Renal cortical epithelial cell (primary cell): ENCODE measurements around the gene PKMYT1. TPM values are rescaled to one million over a fixed set of nuclear protein-coding genes. Genes with fewer than 3 reads are reported as not detected.

Experiments
- DNase-seq: peaks from one replicate; pipeline ENCODE4 v3.0.0-alpha.2; 2011; ENCODE audit warnings: low read depth
- total RNA-seq: library from RNA; depleted of rRNA; stranded (reverse); fragments of >200 nt; gene quantifications from 2 replicates; pipeline ENCODE4 v1.2.3, GENCODE V29; 2014

The PKMYT1 gene
- total RNA-seq, 1 donor from 2014 or later: 0.55 TPM

GRCh38 chr16:2973605-2974318 lies 6.5 kb downstream of the PKMYT1 start:
- DNase-seq: no peak

GRCh38 chr16:2973093-2973492 lies 7.2 kb downstream of the PKMYT1 start:
- no peak for DNase-seq

GRCh38 chr16:2971985-2972784 lies 8.1 kb downstream of the PKMYT1 start:
- no peak for DNase-seq

DNA sequence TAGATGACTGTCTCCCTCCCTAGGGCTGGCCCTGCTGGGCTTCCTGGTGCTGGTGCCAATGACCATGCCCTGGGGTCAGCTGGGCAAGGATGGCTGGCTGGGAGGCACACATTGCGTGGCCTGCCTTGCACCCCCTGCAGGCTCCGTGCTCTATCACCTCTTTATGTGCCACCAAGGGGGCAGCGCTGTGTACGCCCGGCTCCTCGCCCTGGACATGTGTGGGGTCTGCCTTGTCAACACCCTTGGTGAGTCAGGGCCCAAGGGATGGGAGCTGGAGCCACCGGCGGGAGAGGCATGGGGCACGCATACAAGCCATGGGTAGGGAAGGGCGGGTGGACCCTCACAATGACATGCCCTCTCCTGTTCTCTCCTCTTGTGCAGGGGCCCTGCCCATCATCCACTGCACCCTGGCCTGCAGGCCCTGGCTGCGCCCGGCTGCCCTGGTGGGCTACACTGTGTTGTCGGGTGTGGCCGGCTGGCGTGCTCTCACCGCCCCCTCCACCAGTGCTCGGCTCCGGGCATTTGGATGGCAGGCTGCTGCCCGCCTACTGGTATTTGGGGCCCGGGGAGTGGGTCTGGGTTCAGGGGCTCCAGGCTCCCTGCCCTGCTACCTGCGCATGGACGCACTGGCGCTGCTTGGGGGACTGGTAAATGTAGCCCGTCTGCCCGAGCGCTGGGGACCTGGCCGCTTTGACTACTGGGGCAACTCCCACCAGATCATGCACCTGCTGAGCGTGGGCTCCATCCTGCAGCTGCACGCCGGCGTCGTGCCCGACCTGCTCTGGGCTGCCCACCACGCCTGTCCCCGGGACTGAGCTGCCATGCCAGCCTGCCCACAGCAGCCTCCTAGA lies 8.9 kb downstream of the PKMYT1 start:
- DNase-seq: no peak

DNA sequence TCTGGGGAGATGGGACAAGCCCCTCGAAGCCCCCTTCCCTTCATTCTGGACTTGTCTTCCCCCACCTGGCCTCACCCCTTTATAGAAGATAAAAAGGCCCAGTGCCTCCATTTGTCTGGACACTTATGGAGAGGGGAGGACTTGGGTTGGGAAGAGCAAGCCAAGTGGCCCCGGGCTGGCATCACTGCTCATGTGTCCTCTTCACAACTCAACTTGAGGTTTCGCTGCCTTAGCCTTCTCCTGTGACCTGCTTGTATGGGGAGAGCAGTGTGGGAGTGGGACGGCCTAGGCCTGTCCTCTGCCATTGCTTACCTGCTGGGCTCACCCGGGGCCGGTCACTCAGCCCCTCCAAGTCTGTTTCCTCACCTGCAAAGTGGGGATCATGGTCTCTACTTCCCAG lies 9.7 kb downstream of the PKMYT1 start:
- no peak for DNase-seq

DNA sequence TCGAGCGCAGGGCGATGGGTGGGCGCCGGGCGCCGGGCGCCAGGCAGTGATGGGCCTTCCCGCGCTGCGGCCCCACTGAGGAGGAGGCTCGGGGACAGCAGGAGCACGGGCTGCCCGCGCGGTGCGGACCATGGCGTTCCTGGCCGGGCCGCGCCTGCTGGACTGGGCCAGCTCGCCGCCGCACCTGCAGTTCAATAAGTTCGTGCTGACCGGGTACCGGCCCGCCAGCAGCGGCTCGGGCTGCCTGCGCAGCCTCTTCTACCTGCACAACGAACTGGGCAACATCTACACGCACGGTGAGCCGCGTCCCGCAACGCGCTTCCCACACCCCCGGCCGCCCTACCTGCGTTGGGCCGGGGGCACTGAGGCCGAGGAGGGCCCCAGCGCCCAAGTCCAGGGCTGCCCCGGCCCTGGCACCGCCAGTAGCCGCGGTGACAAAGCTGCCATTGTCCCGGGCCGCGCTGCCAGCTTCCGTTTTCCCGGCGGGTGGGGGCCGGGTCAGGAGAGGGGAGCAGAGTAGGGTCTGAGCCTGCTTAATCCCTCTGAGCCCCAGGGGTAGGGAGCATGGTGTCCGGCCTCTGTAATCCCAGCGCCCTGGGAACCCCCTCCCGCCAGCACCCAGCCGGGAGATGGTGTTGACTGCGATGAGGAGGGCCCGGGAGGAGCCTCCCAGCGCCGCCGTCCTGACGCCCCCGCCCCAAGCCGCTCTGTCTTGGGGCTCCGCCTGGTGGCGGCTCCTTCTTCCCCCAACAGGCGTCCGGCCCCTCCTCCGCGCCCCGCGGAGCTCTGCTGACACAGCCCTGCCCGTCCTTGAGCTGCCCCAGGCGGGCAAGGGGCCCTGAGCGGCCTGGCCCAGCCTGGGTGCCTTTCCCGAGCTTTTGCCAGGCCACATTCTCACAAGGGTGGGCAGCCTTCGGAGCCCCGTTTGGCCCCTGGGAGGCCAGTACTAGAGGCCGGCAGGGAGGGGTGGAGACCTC lies 10.4 kb downstream of the PKMYT1 start:
- peak; percentile 26 for DNase-seq

DNA sequence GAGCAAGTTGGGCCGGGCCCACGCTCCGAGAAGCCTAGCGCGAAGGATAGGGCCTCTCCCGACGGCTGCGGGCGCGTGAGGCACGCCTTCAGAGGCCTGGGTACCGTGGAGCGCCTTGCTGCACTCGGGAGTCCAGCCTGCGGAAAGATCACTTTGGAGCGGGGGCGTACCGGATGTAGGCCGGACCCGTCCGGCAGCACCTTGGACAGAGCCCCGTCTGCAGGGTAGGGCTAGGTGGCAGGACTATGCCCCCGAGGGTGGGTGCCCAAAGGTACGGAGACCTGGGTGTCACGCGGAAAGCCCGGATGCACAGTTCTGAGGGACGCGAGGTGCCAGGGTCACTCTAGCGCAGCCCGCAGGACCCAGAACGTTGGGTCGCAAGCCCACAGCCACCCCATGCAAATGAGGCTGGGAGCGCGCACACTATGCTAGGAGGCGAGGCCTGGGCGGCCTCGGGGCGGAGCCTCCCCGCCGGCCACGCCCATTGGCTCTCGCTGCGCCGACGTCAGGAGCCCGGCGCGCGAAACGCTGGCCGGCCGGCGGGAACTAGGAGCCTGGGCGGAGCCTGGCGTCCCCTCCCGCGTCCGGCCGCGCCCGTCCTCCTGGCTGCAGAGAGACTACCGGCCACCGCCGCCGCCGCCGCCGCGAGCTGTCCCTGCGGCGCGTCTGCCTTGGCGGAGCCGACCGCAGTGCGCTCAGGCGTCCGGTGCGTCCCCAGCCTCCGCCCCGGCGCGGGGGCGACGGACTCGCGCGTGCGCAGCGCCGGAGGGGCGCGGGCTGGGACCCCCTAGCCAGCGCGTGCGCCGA lies 11.3 kb downstream of the PKMYT1 start, which contains the start of gene PAQR4:
Gene PAQR4 (plus strand): TSS at position 611 of the 807 bp plus-strand sequence. CDS start 327 bp downstream, outside the sequence.
- DNase-seq: peak; percentile 65

- no peak for DNase-seq
These were observed 11.9 kb downstream of the PKMYT1 start for GRCh38 chr16:2968368-2968737.

GRCh38 chr16:2967721-2968161 lies 12.5 kb downstream of the PKMYT1 start:
- no peak for DNase-seq

GRCh38 chr16:2967211-2967631 lies 13.0 kb downstream of the PKMYT1 start:
- no peak for DNase-seq

DNA sequence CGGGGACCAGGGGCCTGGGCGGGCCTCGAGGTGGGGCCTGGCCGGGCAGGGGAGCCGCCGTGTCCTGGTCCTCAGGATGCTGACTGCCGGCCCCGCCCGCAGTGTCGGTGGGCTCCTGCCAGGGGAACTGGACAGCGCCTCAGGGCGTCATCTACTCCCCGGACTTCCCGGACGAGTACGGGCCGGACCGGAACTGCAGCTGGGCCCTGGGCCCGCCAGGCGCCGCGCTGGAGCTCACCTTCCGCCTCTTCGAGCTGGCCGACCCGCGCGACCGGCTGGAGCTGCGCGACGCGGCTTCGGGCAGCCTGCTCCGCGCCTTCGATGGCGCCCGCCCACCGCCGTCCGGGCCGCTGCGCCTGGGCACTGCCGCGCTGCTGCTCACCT lies 13.4 kb downstream of the PKMYT1 start:
- no peak for DNase-seq

DNA sequence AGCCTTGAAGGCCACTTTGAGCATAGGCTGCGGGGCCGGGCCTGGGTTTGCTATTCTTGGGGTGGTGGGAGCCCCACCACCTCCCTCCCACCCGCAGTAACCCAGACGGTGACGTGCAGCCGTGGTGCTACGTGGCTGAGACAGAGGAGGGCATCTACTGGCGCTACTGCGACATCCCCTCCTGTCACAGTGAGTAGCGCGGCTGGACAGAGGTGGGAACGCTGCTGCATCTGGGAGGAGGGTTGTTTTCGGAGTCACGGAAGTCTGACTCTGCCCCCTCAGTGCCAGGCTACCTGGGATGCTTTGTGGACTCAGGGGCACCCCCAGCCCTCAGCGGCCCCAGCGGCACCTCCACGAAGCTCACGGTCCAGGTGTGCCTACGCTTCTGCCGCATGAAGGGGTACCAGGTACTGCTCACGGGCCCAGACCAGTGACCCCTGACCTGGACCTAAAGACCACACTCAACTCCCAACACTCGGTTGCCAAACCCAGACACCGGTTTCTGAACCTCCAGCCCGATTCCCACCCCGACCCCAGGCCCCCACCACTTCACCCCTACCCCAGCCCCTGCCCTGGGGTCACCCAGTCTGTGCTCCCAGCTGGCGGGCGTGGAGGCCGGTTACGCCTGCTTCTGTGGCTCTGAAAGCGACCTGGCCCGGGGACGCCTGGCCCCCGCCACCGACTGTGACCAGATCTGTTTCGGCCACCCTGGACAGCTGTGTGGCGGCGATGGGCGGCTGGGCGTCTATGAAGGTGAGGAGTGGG lies 14.0 kb downstream of the PKMYT1 start:
- no peak for DNase-seq

DNA sequence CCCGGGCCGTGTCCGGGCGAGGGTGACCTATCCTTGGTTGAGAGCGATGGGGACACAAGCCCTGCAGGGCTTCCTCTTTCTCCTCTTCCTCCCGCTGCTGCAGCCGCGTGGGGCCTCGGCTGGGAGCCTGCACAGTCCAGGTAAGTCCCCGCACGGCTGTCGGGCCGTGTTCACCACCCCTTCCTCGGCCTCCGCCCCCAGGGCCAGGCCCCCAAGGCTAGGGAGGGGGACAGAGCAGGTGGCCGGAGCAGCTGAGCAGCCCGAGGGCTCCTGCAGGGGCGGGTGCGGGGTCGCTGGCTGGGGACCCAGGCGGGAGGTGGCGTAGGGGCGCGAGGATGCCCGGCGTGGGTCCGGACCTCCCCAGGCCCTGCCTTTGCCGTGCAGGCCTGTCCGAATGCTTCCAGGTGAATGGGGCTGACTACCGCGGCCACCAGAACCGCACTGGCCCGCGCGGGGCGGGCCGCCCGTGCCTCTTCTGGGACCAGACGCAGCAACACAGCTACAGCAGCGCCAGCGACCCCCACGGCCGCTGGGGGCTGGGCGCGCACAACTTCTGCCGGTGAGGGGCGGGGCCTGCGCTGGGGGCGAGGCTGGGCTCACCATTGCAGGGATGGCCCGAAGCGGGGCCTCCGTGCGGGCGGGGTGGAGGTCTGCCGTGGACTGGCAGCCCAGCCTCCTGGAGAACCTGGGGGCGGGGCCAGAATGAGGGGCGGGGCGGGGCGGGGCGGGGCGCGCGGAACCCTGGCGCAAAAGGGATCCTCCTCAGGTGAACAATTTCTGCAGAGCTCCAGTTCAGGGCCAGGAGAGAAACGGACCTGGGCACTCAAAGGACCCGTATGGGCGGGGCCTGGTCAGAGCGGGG lies 15.5 kb downstream of the PKMYT1 start:
- no peak for DNase-seq

- DNase-seq: no peak
These were observed 16.3 kb downstream of the PKMYT1 start, which contains the start of gene KREMEN2 for GRCh38 chr16:2963723-2964474. KREMEN2 (plus strand) TSS chr16:2964275; CDS start chr16:2964521, 246 bp downstream.

- DNase-seq: no peak
These were observed 17.0 kb downstream of the PKMYT1 start for GRCh38 chr16:2963074-2963722.

DNA sequence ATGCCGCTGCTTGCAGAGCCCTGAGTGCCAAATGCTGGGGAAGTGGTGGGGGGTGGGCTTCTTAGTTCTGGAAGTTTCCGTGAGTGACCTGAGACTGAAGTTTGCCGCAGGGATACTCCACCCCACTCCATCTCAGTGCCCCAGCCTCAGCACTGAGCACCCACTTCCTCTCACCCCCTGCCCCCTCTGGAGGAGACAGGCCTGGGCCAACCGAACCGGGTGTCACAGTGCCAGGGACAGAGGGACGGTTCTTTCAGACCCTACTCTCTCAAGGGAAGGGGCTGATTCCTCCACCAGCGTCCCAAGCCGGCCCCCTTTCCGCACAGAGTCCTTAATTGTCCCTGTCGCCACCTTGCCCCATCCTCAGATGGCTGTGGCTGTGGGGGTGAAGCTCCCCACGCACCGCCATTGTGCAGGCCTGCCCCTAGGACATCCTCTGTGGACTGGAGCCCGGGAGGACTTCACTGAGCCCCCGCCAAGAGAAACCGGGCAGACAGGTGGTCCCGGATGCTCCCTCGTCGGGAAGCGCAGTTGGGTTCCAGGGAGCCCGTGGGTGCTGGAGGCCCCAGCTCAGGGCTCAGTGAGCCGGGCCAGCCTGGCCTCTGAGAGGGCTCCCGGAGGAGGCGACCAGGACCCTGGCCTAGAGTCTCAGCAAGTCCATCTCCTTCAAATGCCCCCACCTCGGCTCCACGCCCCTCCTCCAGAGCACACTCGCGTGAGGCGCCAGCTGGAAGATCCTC lies 17.7 kb downstream of the PKMYT1 start:
- no peak for DNase-seq
